ENCODE data around the gene ERBB2.
A peak's percentile ranks its signal among the peaks of the same experiment; 100 is the strongest.
"Not testable (repeated sequence)": the region's sequence is repeated elsewhere in the genome, so short reads cannot be mapped to it uniquely, and the experiment has no call there.

The ERBB2 gene

GRCh38 chr17:39725923-39726322 lies 26.1 kb downstream of the ERBB2 start:
- no CpG with 5 or more reads among the region's 1 CpG for WGBS, 2 donors (ENCODE audit: extremely low coverage in 2 of 2, insufficient read length in 2 of 2, insufficient replicate concordance in 1 of 2)
- H3K27me3 ChIP-seq (ENCODE audit: control insufficient read depth in 3 of 3, insufficient read depth in 3 of 3, low read depth in 1 of 3, low read length in 3 of 3); H2AK5ac ChIP-seq (ENCODE audit: low read depth, low read length); H2AFZ ChIP-seq (ENCODE audit: low read length); H3K4me3 ChIP-seq (ENCODE audit: low read length in 2 of 2); DNase-seq (ENCODE audit: low spot score); H4K8ac ChIP-seq (ENCODE audit: low read depth, low read length); H2BK12ac ChIP-seq (ENCODE audit: low read length); H3K27ac ChIP-seq (replicated peaks; ENCODE audit: low read length); H3K4ac ChIP-seq (ENCODE audit: low read length); H3K9me3 ChIP-seq (replicated peaks in 1 of 2; ENCODE audit: control insufficient read depth in 2 of 2, insufficient read depth in 1 of 2, low read depth in 1 of 2, low read length in 2 of 2); H3K4me2 ChIP-seq (ENCODE audit: insufficient read depth, low read length, poor library complexity, severe bottlenecking); H2BK15ac ChIP-seq (ENCODE audit: low read length); H3K14ac ChIP-seq (ENCODE audit: low read length); H3K18ac ChIP-seq (ENCODE audit: low read length); H3K9ac ChIP-seq (ENCODE audit: low read depth, low read length, poor library complexity); H2BK120ac ChIP-seq (ENCODE audit: low read depth, low read length); H3K79me1 ChIP-seq (ENCODE audit: low read depth, low read length); H3K4me1 ChIP-seq (ENCODE audit: control insufficient read depth in 2 of 2, insufficient read depth in 1 of 2, low read depth in 1 of 2, low read length in 2 of 2); H3K23ac ChIP-seq (ENCODE audit: low read depth, low read length, poor library complexity); H4K91ac ChIP-seq (ENCODE audit: low read depth, low read length, poor library complexity): not testable (repeated sequence)
- peak overlapping the region; percentile 10 for H2BK5ac ChIP-seq (ENCODE audit: low read length)
- H3K36me3 ChIP-seq (replicated peaks in 1 of 2; ENCODE audit: control insufficient read depth in 2 of 2, insufficient read depth in 2 of 2, low read length in 2 of 2) = peaks cover 42 to 81% of the 10 kb centered on the region in 2 donors

- peak overlapping the region; percentile 67 for H3K9ac ChIP-seq (ENCODE audit: low read depth, low read length, poor library complexity)
These were observed 26.8 kb downstream of the ERBB2 start for GRCh38 chr17:39726617-39727016.

GRCh38 chr17:39727556-39727955 lies 27.7 kb downstream of the ERBB2 start:
- Histone ChIP-seq H3K9ac (ENCODE audit: low read depth, low read length, poor library complexity) (no peak overlapping the region), H2BK5ac (ENCODE audit: low read length) (no peak overlapping the region), H2AFZ (ENCODE audit: low read length) (no peak overlapping the region), H3K36me3 (replicated peaks in 1 of 2; ENCODE audit: control insufficient read depth in 2 of 2, insufficient read depth in 2 of 2, low read length in 2 of 2) (peaks cover 40 to 65% of the 10 kb centered on the region in 2 donors), H3K4ac (ENCODE audit: low read length) (no peak overlapping the region), H2BK12ac (ENCODE audit: low read length) (no peak overlapping the region), H3K14ac (ENCODE audit: low read length) (no peak overlapping the region), H3K18ac (ENCODE audit: low read length) (no peak overlapping the region), H3K27ac (replicated peaks; ENCODE audit: low read length) (no peak overlapping the region), H2BK15ac (ENCODE audit: low read length) (no peak overlapping the region), H3K4me1 (ENCODE audit: control insufficient read depth in 2 of 2, insufficient read depth in 1 of 2, low read depth in 1 of 2, low read length in 2 of 2) (peaks cover 0 to 3% of the 10 kb centered on the region in 2 donors), H3K9me3 (replicated peaks in 1 of 2; ENCODE audit: control insufficient read depth in 2 of 2, insufficient read depth in 1 of 2, low read depth in 1 of 2, low read length in 2 of 2) (no peaks in the 10 kb centered on the region), H2AK5ac (ENCODE audit: low read depth, low read length) (no peak overlapping the region), H3K79me1 (ENCODE audit: low read depth, low read length) (peaks cover 1% of the 10 kb centered on the region), H3K27me3 (ENCODE audit: control insufficient read depth in 3 of 3, insufficient read depth in 3 of 3, low read depth in 1 of 3, low read length in 3 of 3) (no peaks in the 10 kb centered on the region), H3K4me3 (ENCODE audit: low read length in 2 of 2) (no peak overlapping the region), H4K8ac (ENCODE audit: low read depth, low read length) (no peak overlapping the region), H3K23ac (ENCODE audit: low read depth, low read length, poor library complexity) (no peak overlapping the region), H2BK120ac (ENCODE audit: low read depth, low read length) (no peak overlapping the region), H4K91ac (ENCODE audit: low read depth, low read length, poor library complexity) (no peak overlapping the region), H3K4me2 (ENCODE audit: insufficient read depth, low read length, poor library complexity, severe bottlenecking) (no peak overlapping the region)
- DNase-seq (ENCODE audit: low spot score) = no peak
- WGBS, 2 donors (ENCODE audit: extremely low coverage in 2 of 2, insufficient read length in 2 of 2, insufficient replicate concordance in 1 of 2) = no CpG with 5 or more reads among the region's 10 CpGs

More at GRCh38 chr17:39726617-39727016, 26.8 kb downstream of the ERBB2 start:
- Histone ChIP-seq H2AFZ (ENCODE audit: low read length) (no peak overlapping the region), H3K4ac (ENCODE audit: low read length) (no peak overlapping the region), H3K36me3 (replicated peaks in 1 of 2; ENCODE audit: control insufficient read depth in 2 of 2, insufficient read depth in 2 of 2, low read length in 2 of 2) (peaks cover 40 to 74% of the 10 kb centered on the region in 2 donors), H3K18ac (ENCODE audit: low read length) (no peak overlapping the region), H3K79me1 (ENCODE audit: low read depth, low read length) (peaks cover 1% of the 10 kb centered on the region), H3K4me2 (ENCODE audit: insufficient read depth, low read length, poor library complexity, severe bottlenecking) (no peak overlapping the region), H3K14ac (ENCODE audit: low read length) (no peak overlapping the region), H2AK5ac (ENCODE audit: low read depth, low read length) (no peak overlapping the region), H2BK15ac (ENCODE audit: low read length) (no peak overlapping the region), H3K4me3 (ENCODE audit: low read length in 2 of 2) (no peak overlapping the region), H4K8ac (ENCODE audit: low read depth, low read length) (no peak overlapping the region), H2BK120ac (ENCODE audit: low read depth, low read length) (no peak overlapping the region), H2BK5ac (ENCODE audit: low read length) (peak overlapping the region; percentile 87), H3K27me3 (ENCODE audit: control insufficient read depth in 3 of 3, insufficient read depth in 3 of 3, low read depth in 1 of 3, low read length in 3 of 3) (no peaks in the 10 kb centered on the region), H3K4me1 (ENCODE audit: control insufficient read depth in 2 of 2, insufficient read depth in 1 of 2, low read depth in 1 of 2, low read length in 2 of 2) (peaks cover 0 to 3% of the 10 kb centered on the region in 2 donors), H3K23ac (ENCODE audit: low read depth, low read length, poor library complexity) (no peak overlapping the region), H3K9me3 (replicated peaks in 1 of 2; ENCODE audit: control insufficient read depth in 2 of 2, insufficient read depth in 1 of 2, low read depth in 1 of 2, low read length in 2 of 2) (no peaks in the 10 kb centered on the region), H2BK12ac (ENCODE audit: low read length) (no peak overlapping the region), H4K91ac (ENCODE audit: low read depth, low read length, poor library complexity) (no peak overlapping the region), H3K27ac (replicated peaks; ENCODE audit: low read length) (no peak overlapping the region)
- no CpG with 5 or more reads among the region's 9 CpGs for WGBS, 2 donors (ENCODE audit: extremely low coverage in 2 of 2, insufficient read length in 2 of 2, insufficient replicate concordance in 1 of 2)
- no peak for DNase-seq (ENCODE audit: low spot score)

- DNase-seq (ENCODE audit: low spot score) = no peak
- Histone ChIP-seq H2BK12ac (ENCODE audit: low read length) (no peak overlapping the region), H2BK120ac (ENCODE audit: low read depth, low read length) (no peak overlapping the region), H3K4me2 (ENCODE audit: insufficient read depth, low read length, poor library complexity, severe bottlenecking) (peak overlapping the region; percentile 78), H2BK15ac (ENCODE audit: low read length) (no peak overlapping the region), H3K14ac (ENCODE audit: low read length) (no peak overlapping the region), H3K79me1 (ENCODE audit: low read depth, low read length) (peaks cover 1% of the 10 kb centered on the region), H3K9ac (ENCODE audit: low read depth, low read length, poor library complexity) (no peak overlapping the region), H3K4ac (ENCODE audit: low read length) (no peak overlapping the region), H3K4me3 (ENCODE audit: low read length in 2 of 2) (peak overlapping the region in 1 of 2 donors; percentile 63), H3K18ac (ENCODE audit: low read length) (no peak overlapping the region), H4K91ac (ENCODE audit: low read depth, low read length, poor library complexity) (no peak overlapping the region), H4K8ac (ENCODE audit: low read depth, low read length) (no peak overlapping the region), H3K4me1 (ENCODE audit: control insufficient read depth in 2 of 2, insufficient read depth in 1 of 2, low read depth in 1 of 2, low read length in 2 of 2) (peaks cover 0 to 3% of the 10 kb centered on the region in 2 donors), H2AFZ (ENCODE audit: low read length) (peak overlapping the region; percentile 98), H3K23ac (ENCODE audit: low read depth, low read length, poor library complexity) (no peak overlapping the region), H3K9me3 (replicated peaks in 1 of 2; ENCODE audit: control insufficient read depth in 2 of 2, insufficient read depth in 1 of 2, low read depth in 1 of 2, low read length in 2 of 2) (no peaks in the 10 kb centered on the region), H3K27ac (replicated peaks; ENCODE audit: low read length) (no peak overlapping the region), H3K36me3 (replicated peaks in 1 of 2; ENCODE audit: control insufficient read depth in 2 of 2, insufficient read depth in 2 of 2, low read length in 2 of 2) (peaks cover 34 to 49% of the 10 kb centered on the region in 2 donors), H3K27me3 (ENCODE audit: control insufficient read depth in 3 of 3, insufficient read depth in 3 of 3, low read depth in 1 of 3, low read length in 3 of 3) (no peaks in the 10 kb centered on the region), H2BK5ac (ENCODE audit: low read length) (no peak overlapping the region), H2AK5ac (ENCODE audit: low read depth, low read length) (no peak overlapping the region)
- WGBS, 2 donors (ENCODE audit: extremely low coverage in 2 of 2, insufficient read length in 2 of 2, insufficient replicate concordance in 1 of 2) = no CpG with 5 or more reads among the region's 6 CpGs
These were observed 29.5 kb downstream of the ERBB2 start for GRCh38 chr17:39729280-39729851.

All from neuronal stem cell (in vitro differentiated cells).